Natural killer cell (primary cell): ENCODE results near the gene KLC3. TPM values are rescaled to one million over a fixed set of nuclear protein-coding genes. Genes with fewer than 3 reads are reported as not detected.

Source experiments
- ATAC-seq, 3 donors: fragments of 150-1000 bp in 2 of 3; fragments of 200-7000 bp in 1 of 3; cut with Tn5 transposase; 1 replicate in 1 of 3; 2 replicates in 2 of 3; pipeline ENCODE4 v1.10.0; 2021; ENCODE audit warnings: mild to moderate bottlenecking in 2 of 3, moderate library complexity in 2 of 3
- DNase-seq, 2 donors: peaks; one replicate each; pipeline versions ENCODE4 v3.0.0 to v3.0.0-alpha.2; 2013 to 2021; ENCODE audit warnings: mixed read lengths in 1 of 2
- H3K27ac ChIP-seq: one replicate; pipeline ENCODE4 v1.5.1; 2013; ENCODE audit warnings: mild to moderate bottlenecking, low read length
- H3K27me3 ChIP-seq: one replicate; pipeline ENCODE4 v1.6.1; 2013; ENCODE audit warnings: low read length; ENCODE audit not compliant: control insufficient read depth, insufficient read depth
- H3K36me3 ChIP-seq: one replicate; pipeline ENCODE4 v1.6.1; 2013; ENCODE audit warnings: low read length; ENCODE audit not compliant: control insufficient read depth, insufficient read depth
- H3K4me1 ChIP-seq: one replicate; pipeline ENCODE4 v1.6.1; 2013; ENCODE audit warnings: low read length; ENCODE audit not compliant: control insufficient read depth, insufficient read depth
- H3K4me3 ChIP-seq: one replicate; pipeline ENCODE4 v1.5.1; 2013; ENCODE audit warnings: low read length
- H3K9me3 ChIP-seq: one replicate; pipeline ENCODE4 v1.6.1; 2013; ENCODE audit warnings: low read length; ENCODE audit not compliant: control insufficient read depth, insufficient read depth
- H3K27ac Mint-ChIP-seq, 2 donors: one replicate each; pipeline ENCODE4 v1.8.0; 2022; ENCODE audit warnings: mild to moderate bottlenecking in 2 of 2, mixed read lengths in 2 of 2, moderate library complexity in 1 of 2
- H3K27me3 Mint-ChIP-seq, 2 donors: one replicate each; pipeline ENCODE4 v1.8.0; 2022; ENCODE audit warnings: low read depth in 2 of 2, mixed read lengths in 2 of 2
- H3K36me3 Mint-ChIP-seq: one replicate; pipeline ENCODE4 v1.8.0; 2022; ENCODE audit warnings: mixed read lengths
- H3K4me1 Mint-ChIP-seq, 2 donors: one replicate each; pipeline ENCODE4 v1.8.0; 2022; ENCODE audit warnings: mixed read lengths in 2 of 2
- H3K4me3 Mint-ChIP-seq: one replicate; pipeline ENCODE4 v1.8.0; 2022; ENCODE audit warnings: mild to moderate bottlenecking, moderate library complexity, mixed read lengths
- H3K9me3 Mint-ChIP-seq, 2 donors: one replicate each; pipeline ENCODE4 v1.8.0; 2022; ENCODE audit warnings: mixed read lengths in 2 of 2
- CTCF ChIP-seq: fragments of 200-600 bp; IDR thresholded peaks from one replicate; pipeline ENCODE4 v1.8.0; 2022; ENCODE audit warnings: antibody characterized with exemption
- WGBS: methylation state at CpG from one replicate; pipeline ENCODE4 v1.1.7; 2013; ENCODE audit warnings: missing lambda C conversion rate; ENCODE audit not compliant: insufficient coverage; 5-methylcytosine and 5-hydroxymethylcytosine counted together
- intact Hi-C: fragments of 100-400 bp; cut with micrococcal nuclease; formaldehyde crosslinking; loops from one replicate; pipeline ENCODE4 v1.14.2; 2022
- total RNA-seq, 4 donors: library from RNA; stranded (reverse); fragments of 120-200 nt in 1 of 4; gene quantifications; one replicate each; pipeline versions ENCODE4 v1.2.3 to v1.2.4, GENCODE V29; 2013 to 2022

Gene KLC3
- total RNA-seq, 3 donors from 2014 or later (not counting 1 experiment from before 2014, with no cell fraction given) = not detected

- H3K27ac Mint-ChIP-seq = no peak overlapping the region
- H3K9me3 ChIP-seq = no peaks in the 10 kb centered on the region
- H3K4me3 ChIP-seq = no peak overlapping the region
- TF ChIP-seq CTCF = no peak
- no peak for ATAC-seq
- H3K4me3 Mint-ChIP-seq = no peak overlapping the region
- no peaks in the 10 kb centered on the region for H3K36me3 Mint-ChIP-seq
- H3K36me3 ChIP-seq = peaks cover 9% of the 10 kb centered on the region
- no peaks in the 10 kb centered on the region for H3K4me1 ChIP-seq
- intact Hi-C loops = no loop called here
- no peaks in the 10 kb centered on the region for H3K4me1 Mint-ChIP-seq
- no peaks in the 10 kb centered on the region for H3K9me3 Mint-ChIP-seq
- no peaks in the 10 kb centered on the region for H3K27me3 Mint-ChIP-seq
- DNase-seq = no peak
- no peak overlapping the region for H3K27ac ChIP-seq
- H3K27me3 ChIP-seq = no peaks in the 10 kb centered on the region
- WGBS = 100% methylated on average over 5 of the region's 5 CpGs
Measured at GRCh38 chr19:45298264-45298663, 42.3 kb upstream of the KLC3 start.

- Histone ChIP-seq H3K36me3 (peaks cover 7% of the 10 kb centered on the region), H3K27me3 (no peaks in the 10 kb centered on the region), H3K9me3 (no peaks in the 10 kb centered on the region), H3K27ac (no peak overlapping the region), H3K4me3 (no peak overlapping the region), H3K4me1 (no peaks in the 10 kb centered on the region)
- TF ChIP-seq CTCF = no peak
- ATAC-seq (no peak), DNase-seq (no peak)
- H3K4me3 Mint-ChIP-seq = no peak overlapping the region
- H3K27ac Mint-ChIP-seq = no peak overlapping the region
- WGBS = 96% methylated on average over 6 of the region's 6 CpGs
- H3K4me1 Mint-ChIP-seq = peaks cover 0 to 6% of the 10 kb centered on the region in 2 donors
- no peaks in the 10 kb centered on the region for H3K27me3 Mint-ChIP-seq
- intact Hi-C loops = no loop called here
- H3K9me3 Mint-ChIP-seq = no peaks in the 10 kb centered on the region
- H3K36me3 Mint-ChIP-seq = no peaks in the 10 kb centered on the region
Measured at GRCh38 chr19:45299719-45300118, 40.8 kb upstream of the KLC3 start.

GRCh38 chr19:45302416-45302815 lies 38.1 kb upstream of the KLC3 start:
- H3K27ac Mint-ChIP-seq = no peak overlapping the region
- Histone ChIP-seq H3K4me1 (no peaks in the 10 kb centered on the region), H3K4me3 (no peak overlapping the region), H3K27ac (no peak overlapping the region), H3K27me3 (no peaks in the 10 kb centered on the region), H3K36me3 (no peaks in the 10 kb centered on the region), H3K9me3 (no peaks in the 10 kb centered on the region)
- peaks cover 7 to 9% of the 10 kb centered on the region in 2 donors for H3K4me1 Mint-ChIP-seq
- intact Hi-C loops = no loop called here
- H3K36me3 Mint-ChIP-seq = no peaks in the 10 kb centered on the region
- TF ChIP-seq CTCF = no peak
- no peak overlapping the region for H3K4me3 Mint-ChIP-seq
- WGBS = 95% methylated on average over 27 of the region's 27 CpGs
- H3K27me3 Mint-ChIP-seq = no peaks in the 10 kb centered on the region
- no peaks in the 10 kb centered on the region for H3K9me3 Mint-ChIP-seq
- DNase-seq (no peak), ATAC-seq (no peak)

- no peak for ATAC-seq
- Histone ChIP-seq H3K36me3 (no peaks in the 10 kb centered on the region), H3K27me3 (no peaks in the 10 kb centered on the region), H3K4me3 (no peak overlapping the region), H3K27ac (no peak overlapping the region), H3K9me3 (no peaks in the 10 kb centered on the region), H3K4me1 (no peaks in the 10 kb centered on the region)
- Mint-ChIP-seq H3K36me3 (no peaks in the 10 kb centered on the region), H3K27me3 (no peaks in the 10 kb centered on the region), H3K9me3 (no peaks in the 10 kb centered on the region), H3K27ac (no peak overlapping the region), H3K4me1 (peaks cover 7 to 9% of the 10 kb centered on the region in 2 donors), H3K4me3 (no peak overlapping the region)
- intact Hi-C loops = no loop called here
- TF ChIP-seq CTCF = no peak
- 96% methylated on average over 11 of the region's 12 CpGs for WGBS
- no peak for DNase-seq
Measured at GRCh38 chr19:45303269-45304060, 37.1 kb upstream of the KLC3 start.
